Measurements from ENCODE around the gene TRAF1. TPM values are rescaled to one million over a fixed set of nuclear protein-coding genes. Genes with fewer than 3 reads are reported as not detected.

Gene TRAF1
- total and polyA plus RNA-seq, 11 donors, result 0.93 to 7.8 (median 1.8) TPM

DNA sequence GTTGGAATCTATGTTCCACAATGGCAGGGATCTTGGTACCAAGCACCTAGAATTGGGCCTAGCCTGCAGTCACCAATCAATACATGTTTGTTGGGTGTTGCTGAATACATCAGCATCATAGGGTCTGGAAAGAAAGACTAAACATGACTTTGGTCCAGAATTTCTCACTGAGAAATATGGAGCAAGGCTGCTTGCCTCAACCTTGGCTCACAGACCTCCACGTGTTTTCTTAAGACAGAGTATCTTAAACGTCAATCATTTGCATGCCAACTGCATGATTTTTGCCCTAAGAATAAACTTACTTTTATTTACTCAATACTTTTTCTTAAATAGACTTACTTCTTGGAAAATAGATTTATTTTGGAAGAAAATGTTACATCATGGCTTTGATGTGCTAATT lies 22.7 kb upstream of the TRAF1 start:
- H3K4me1 ChIP-seq, result peaks cover 0 to 8% (median 0%) of the 10 kb centered on the region in 12 donors

DNA sequence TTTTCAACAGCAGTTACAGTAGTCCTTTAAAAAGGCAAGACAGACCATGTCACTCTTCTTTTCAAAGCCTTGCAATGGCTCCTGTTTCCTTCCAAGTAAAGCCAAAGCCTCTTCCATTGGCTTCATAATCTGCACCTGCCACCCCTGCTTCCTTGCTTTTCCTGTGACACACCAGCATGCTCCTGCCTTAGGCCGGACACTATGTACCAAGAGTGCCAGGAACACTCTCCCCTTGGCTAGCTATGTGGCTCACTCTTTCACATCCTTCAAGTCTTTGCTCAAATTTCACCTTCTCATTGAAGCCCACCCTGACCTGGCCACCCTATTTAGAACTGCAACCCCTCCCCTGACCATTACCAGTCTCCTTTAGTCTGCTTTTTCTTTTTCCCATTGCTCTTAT lies 22.2 kb upstream of the TRAF1 start:
- no peak overlapping the region for H3K4me3 ChIP-seq
- peaks cover 0 to 8% (median 0%) of the 10 kb centered on the region in 12 donors for H3K4me1 ChIP-seq
- intact Hi-C loops (cut with DNase I), result no loop called here
- no peak for TF ChIP-seq POLR2A (IDR thresholded peaks at IDR 0.05)
- TF ChIP-seq, protein P1, sequence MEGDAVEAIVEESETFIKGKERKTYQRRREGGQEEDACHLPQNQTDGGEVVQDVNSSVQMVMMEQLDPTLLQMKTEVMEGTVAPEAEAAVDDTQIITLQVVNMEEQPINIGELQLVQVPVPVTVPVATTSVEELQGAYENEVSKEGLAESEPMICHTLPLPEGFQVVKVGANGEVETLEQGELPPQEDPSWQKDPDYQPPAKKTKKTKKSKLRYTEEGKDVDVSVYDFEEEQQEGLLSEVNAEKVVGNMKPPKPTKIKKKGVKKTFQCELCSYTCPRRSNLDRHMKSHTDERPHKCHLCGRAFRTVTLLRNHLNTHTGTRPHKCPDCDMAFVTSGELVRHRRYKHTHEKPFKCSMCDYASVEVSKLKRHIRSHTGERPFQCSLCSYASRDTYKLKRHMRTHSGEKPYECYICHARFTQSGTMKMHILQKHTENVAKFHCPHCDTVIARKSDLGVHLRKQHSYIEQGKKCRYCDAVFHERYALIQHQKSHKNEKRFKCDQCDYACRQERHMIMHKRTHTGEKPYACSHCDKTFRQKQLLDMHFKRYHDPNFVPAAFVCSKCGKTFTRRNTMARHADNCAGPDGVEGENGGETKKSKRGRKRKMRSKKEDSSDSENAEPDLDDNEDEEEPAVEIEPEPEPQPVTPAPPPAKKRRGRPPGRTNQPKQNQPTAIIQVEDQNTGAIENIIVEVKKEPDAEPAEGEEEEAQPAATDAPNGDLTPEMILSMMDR (IDR thresholded peaks at IDR 0.05), result no peak
- no peaks in the 10 kb centered on the region for H3K9me3 ChIP-seq
- WGBS, 4 donors, result 97 to 100% (median 99%) methylated on average over 1 of the region's 1 CpG
- no peaks in the 10 kb centered on the region for H3K27me3 ChIP-seq
- no peaks in the 10 kb centered on the region for H3K36me3 ChIP-seq
- H3K27ac ChIP-seq, result no peak overlapping the region
- no peak for ATAC-seq
- no peak for DNase-seq

More for the DNA sequence above, 22.7 kb upstream of the TRAF1 start:
- TF ChIP-seq POLR2A (IDR thresholded peaks at IDR 0.05), result no peak
- TF ChIP-seq, protein P1 (IDR thresholded peaks at IDR 0.05), result no peak
- WGBS, 4 donors, result 85 to 94% (median 87%) methylated on average over 2 of the region's 2 CpGs
- Histone ChIP-seq H3K4me3 (no peak overlapping the region), H3K36me3 (no peaks in the 10 kb centered on the region), H3K9me3 (no peaks in the 10 kb centered on the region), H3K27ac (no peak overlapping the region), H3K27me3 (no peaks in the 10 kb centered on the region)
- no peak for ATAC-seq
- no peak for DNase-seq
- intact Hi-C loops (cut with DNase I), result no loop called here

DNA sequence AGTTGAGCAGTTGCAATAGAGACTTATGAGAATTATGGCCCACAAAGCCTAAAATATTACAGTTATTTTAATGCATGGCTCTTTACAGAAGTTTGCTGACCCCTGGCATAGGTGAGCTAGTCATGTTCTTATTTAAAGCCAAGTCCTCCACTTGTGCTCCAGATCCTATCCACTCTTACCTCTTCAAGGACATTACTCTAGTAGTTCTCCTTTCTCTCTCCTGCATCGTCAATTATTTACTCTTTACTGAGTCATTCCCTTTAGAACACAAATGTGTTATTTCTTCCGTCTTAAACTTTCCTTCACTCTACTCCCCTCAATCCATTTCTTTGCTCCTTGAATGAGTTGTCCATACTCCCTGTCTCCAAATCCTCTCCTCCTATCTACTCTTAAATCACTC lies 20.6 kb upstream of the TRAF1 start:
- intact Hi-C loops (cut with DNase I), result no loop called here
- no peaks in the 10 kb centered on the region for H3K9me3 ChIP-seq
- DNase-seq (no peak), ATAC-seq (no peak)
- WGBS, 4 donors, result 95 to 98% (median 95%) methylated on average over 2 of the region's 2 CpGs
- no peak overlapping the region for H3K4me3 ChIP-seq
- H3K27ac ChIP-seq, result no peak overlapping the region
- no peaks in the 10 kb centered on the region for H3K36me3 ChIP-seq
- TF ChIP-seq, protein P1 (IDR thresholded peaks at IDR 0.05), result no peak
- no peak for TF ChIP-seq POLR2A (IDR thresholded peaks at IDR 0.05)
- peaks cover 0 to 11% (median 4%) of the 10 kb centered on the region in 12 donors for H3K4me1 ChIP-seq
- no peaks in the 10 kb centered on the region for H3K27me3 ChIP-seq

DNA sequence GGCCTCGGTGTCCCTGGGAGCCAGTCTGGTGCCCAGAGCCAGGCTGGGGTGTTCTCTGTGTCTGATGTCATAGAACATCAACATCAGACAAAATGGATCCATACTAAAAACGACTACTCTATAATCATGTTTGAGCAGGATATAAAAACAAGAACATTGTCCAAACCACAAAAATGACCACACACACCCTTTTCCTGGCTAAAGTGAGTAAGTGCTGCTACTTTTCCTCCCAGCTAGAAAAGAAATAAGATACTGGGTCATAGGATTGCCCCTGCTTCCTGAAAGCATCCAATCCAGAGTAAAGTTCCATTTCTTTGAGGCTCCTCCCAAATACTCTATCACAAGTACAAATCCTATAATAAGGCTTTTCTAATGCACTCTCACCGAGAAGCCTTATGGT lies 19.7 kb upstream of the TRAF1 start:
- Histone ChIP-seq H3K4me3 (no peak overlapping the region), H3K27ac (no peak overlapping the region), H3K4me1 (peaks cover 0 to 20% (median 8%) of the 10 kb centered on the region in 12 donors), H3K36me3 (no peaks in the 10 kb centered on the region), H3K9me3 (no peaks in the 10 kb centered on the region), H3K27me3 (no peaks in the 10 kb centered on the region)
- WGBS, 4 donors, result 75 to 89% (median 81%) methylated on average over 3 of the region's 3 CpGs
- intact Hi-C loops (cut with DNase I), result no loop called here
- no peak for DNase-seq
- ATAC-seq, result peak in 1 of 4 donors; percentile 26
- TF ChIP-seq POLR2A (IDR thresholded peaks at IDR 0.05), result no peak
- TF ChIP-seq, protein P1 (IDR thresholded peaks at IDR 0.05), result no peak
